ENCODE data around the gene TRIM9.

The TRIM9 gene

GRCh38 chr14:51094901-51095853 is at the start of gene TRIM9:
Gene TRIM9, minus strand, starts transcription at chr14:51095105. Its CDS starts 166 bp downstream, at chr14:51094939.
- TF ChIP-seq, protein P1, sequence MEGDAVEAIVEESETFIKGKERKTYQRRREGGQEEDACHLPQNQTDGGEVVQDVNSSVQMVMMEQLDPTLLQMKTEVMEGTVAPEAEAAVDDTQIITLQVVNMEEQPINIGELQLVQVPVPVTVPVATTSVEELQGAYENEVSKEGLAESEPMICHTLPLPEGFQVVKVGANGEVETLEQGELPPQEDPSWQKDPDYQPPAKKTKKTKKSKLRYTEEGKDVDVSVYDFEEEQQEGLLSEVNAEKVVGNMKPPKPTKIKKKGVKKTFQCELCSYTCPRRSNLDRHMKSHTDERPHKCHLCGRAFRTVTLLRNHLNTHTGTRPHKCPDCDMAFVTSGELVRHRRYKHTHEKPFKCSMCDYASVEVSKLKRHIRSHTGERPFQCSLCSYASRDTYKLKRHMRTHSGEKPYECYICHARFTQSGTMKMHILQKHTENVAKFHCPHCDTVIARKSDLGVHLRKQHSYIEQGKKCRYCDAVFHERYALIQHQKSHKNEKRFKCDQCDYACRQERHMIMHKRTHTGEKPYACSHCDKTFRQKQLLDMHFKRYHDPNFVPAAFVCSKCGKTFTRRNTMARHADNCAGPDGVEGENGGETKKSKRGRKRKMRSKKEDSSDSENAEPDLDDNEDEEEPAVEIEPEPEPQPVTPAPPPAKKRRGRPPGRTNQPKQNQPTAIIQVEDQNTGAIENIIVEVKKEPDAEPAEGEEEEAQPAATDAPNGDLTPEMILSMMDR (IDR thresholded peaks at IDR 0.05; ENCODE audit: insufficient read depth, low read depth, low read length, missing control alignments), result no peak
- peak within 1 kb of the TSS; percentile 79 for H3K4me3 ChIP-seq (ENCODE audit: low read depth, low read length)
- DNase-seq (ENCODE audit: low read depth), result peak; percentile 97

DNA sequence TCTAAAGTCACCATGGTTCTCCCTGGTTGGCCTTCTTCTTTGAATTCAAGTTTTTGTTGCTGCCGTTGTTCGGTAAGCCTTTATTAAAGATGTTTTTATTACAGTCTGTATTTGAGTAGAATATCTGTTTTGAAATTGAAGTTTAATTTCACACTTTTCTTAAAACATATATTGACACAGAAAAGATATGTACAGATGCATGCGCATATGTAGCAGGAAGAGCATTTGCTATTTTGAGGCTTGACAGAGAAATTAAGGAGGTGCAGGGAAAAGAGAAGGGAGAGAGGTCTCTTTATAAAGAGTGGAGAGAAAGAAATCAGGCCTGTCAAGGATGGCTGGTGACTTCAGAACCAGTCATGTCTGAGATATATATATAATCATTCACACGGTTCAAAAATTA is 46.0 kb upstream of the TRIM9 start:
- no peak for DNase-seq (ENCODE audit: low read depth)
- H3K4me3 ChIP-seq (ENCODE audit: low read depth, low read length), result no peak overlapping the region
- TF ChIP-seq, protein P1 (IDR thresholded peaks at IDR 0.05; ENCODE audit: insufficient read depth, low read depth, low read length, missing control alignments), result no peak

DNA sequence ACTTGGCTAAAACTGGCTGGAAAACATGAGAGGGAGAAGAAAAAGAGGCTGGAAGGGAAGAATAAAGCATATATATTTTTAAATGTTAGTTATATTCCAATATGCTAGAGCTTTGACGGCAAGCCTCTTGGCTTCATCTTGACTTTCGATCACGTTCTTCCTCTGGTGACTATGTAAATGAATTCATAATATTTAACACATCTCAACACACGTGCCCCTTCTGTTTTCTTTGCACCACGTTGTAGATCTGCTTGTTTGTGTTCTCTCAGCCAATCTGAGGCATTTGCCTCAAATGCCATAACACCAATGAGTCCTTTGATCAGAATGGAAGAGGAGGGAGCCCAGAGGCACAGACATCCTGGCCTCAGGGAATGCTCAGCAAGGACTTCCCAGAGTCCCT is 45.4 kb upstream of the TRIM9 start:
- DNase-seq (ENCODE audit: low read depth), result no peak
- TF ChIP-seq, protein P1 (IDR thresholded peaks at IDR 0.05; ENCODE audit: insufficient read depth, low read depth, low read length, missing control alignments), result no peak
- no peak overlapping the region for H3K4me3 ChIP-seq (ENCODE audit: low read depth, low read length)

DNA sequence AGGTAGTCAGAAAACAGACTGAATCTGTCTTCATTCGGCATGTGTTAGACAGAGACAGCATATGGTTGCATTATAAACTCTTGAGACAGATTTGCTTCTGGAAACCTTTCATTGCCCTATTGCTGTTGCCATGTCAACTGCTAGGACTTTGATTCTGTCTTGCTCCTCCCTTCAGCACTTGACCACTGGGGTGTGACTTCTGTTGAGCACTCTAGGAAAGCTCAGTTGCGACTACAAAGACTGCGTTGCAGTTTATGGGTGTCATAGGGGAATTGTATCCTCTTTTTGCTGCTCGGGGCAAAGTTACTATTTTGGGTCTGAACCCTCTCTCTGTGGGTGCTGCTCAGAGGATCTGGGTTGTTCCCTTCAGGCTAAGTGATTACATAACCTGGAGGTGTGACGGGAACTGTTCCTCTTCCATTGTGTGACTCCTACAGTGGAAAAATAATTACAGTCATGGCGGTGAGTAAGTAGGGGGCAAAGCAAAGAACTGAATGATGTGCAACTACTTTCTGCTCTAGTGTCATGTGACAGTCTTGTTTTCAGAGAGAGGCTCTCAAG is 44.3 kb upstream of the TRIM9 start:
- no peak overlapping the region for H3K4me3 ChIP-seq (ENCODE audit: low read depth, low read length)
- no peak for DNase-seq (ENCODE audit: low read depth)
- TF ChIP-seq, protein P1 (IDR thresholded peaks at IDR 0.05; ENCODE audit: insufficient read depth, low read depth, low read length, missing control alignments), result no peak

DNA sequence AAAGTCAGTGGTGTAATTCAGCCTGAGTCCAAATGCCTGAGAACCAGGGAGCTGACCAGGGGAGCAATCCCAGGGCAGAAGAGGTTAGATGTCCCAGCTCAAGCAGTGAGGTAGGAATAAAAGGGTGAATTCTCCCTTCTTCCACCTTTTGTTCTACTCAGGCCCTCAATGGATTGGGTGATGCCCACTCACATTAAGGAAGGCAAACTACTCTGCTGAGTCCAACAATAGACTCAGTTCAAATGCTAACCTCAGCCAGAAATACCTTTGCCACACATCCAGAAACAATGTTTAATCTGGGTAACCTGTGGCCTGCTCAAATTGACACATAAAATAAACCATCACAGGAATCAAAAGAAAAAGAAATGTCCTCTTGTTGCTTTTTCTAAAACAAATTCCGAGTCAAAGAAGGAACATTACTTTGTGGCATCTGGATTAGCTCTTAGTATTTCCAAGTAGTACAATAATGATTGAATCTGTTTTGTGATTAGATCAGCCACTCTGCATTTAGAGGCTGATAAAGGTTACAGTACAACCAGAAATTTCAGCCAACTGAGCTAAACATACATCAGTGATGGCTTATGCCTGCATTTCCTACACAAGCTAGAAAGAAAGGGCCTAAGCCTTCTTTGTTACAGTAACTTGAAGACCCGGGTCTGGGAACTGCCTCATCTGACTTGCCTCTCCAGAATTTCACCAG is 43.6 kb upstream of the TRIM9 start:
- TF ChIP-seq, protein P1 (IDR thresholded peaks at IDR 0.05; ENCODE audit: insufficient read depth, low read depth, low read length, missing control alignments), result no peak
- DNase-seq (ENCODE audit: low read depth), result no peak
- no peak overlapping the region for H3K4me3 ChIP-seq (ENCODE audit: low read depth, low read length)

DNA sequence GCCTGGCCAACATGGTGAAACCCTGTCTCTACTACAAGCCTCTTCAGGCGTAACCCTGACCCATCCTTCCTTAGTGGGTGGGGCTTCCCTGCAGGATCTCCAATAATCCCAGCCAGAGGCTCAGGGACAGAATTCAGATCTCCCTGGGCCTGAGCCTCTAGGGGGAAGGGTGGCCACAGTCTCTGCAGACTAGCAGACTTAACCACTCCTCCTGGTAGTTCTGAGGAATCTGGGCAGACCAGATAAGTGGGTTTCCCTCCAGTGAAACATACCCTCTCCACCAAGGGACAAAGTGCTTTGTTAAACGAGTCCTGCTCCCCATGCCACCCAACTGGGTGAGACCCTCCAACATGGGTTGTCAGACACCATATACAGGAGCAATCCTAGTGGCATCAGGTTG is 36.6 kb upstream of the TRIM9 start:
- TF ChIP-seq, protein P1 (IDR thresholded peaks at IDR 0.05; ENCODE audit: insufficient read depth, low read depth, low read length, missing control alignments), result no peak
- no peak overlapping the region for H3K4me3 ChIP-seq (ENCODE audit: low read depth, low read length)
- DNase-seq (ENCODE audit: low read depth), result no peak
